Raji (cell line): Measurements from ENCODE around the gene ETV1.

Experiments used
- POLR2A ChIP-seq: IDR thresholded peaks from 2 replicates; pipeline ENCODE4 v1.6.1; 2011; ENCODE audit warnings: low read depth, low read length, control low read depth; ENCODE audit not compliant: insufficient read depth

The ETV1 gene

GRCh38 chr7:13845601-13846000, 143.9 kb downstream of the ETV1 start:
- TF ChIP-seq POLR2A: no peak

- no peak for TF ChIP-seq POLR2A
Measured at GRCh38 chr7:13844954-13845353, 144.5 kb downstream of the ETV1 start.

DNA sequence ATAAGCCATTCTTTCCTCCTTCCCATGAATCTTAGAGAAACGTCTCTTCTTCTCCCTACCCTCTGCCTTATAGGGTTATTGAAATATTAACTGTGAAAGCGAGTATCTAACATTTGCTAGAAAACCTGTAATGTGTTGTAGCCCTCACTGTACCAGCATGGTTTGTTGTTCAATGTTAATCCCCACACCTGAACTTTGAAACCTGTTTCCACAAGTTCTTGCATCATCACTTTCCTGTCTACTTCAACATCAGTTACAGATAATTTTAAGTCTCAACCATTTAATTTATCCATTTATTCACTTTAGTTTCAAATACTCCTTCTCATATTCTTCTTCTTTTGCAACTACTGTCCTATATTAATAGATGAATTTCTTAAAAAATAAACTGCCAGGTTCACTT, 148.2 kb downstream of the ETV1 start:
- TF ChIP-seq POLR2A: no peak
